Sigmoid colon (tissue), 7 donors: ENCODE data around the gene GBF1. TPM values are rescaled to one million over a fixed set of nuclear protein-coding genes. Genes with fewer than 3 reads are reported as not detected.

Source experiments
- DNase-seq: peaks from one replicate; pipeline ENCODE4 v3.0.0-alpha.2; 2019
- H3K27ac ChIP-seq, 4 donors: fragments of 200-600 bp; sonication (generic); one replicate each; pipeline ENCODE4 v1.5.1; 2016 to 2019; ENCODE audit warnings: mild to moderate bottlenecking in 1 of 4
- H3K27me3 ChIP-seq, 3 donors: fragments of 200-600 bp; sonication (generic); one replicate each; pipeline ENCODE4 v1.5.1; 2019; ENCODE audit warnings: mild to moderate bottlenecking in 1 of 3
- H3K36me3 ChIP-seq, 4 donors: fragments of 200-600 bp; sonication (generic); one replicate each; pipeline ENCODE4 v1.5.1; 2016 to 2019
- H3K4me1 ChIP-seq, 4 donors: fragments of 200-600 bp; sonication (generic); one replicate each; pipeline ENCODE4 v1.5.1; 2017 to 2019
- H3K4me3 ChIP-seq, 4 donors: fragments of 200-600 bp; sonication (generic); one replicate each; pipeline ENCODE4 v1.5.1; 2017 to 2019; ENCODE audit warnings: mild to moderate bottlenecking in 2 of 4, moderate library complexity in 1 of 4
- H3K9me3 ChIP-seq, 4 donors: fragments of 200-600 bp in 3 of 4; sonication (generic) in 3 of 4; one replicate each; pipeline versions ENCODE4 v1.5.1 to v1.6.1; 2013 to 2019
- CTCF ChIP-seq, 4 experiments: fragments of 450-650 bp in 3 of 4; fragments of 200-600 bp in 1 of 4; IDR thresholded peaks; one replicate each; pipeline ENCODE4 v1.5.1; 2016 to 2019; ENCODE audit warnings: antibody characterized with exemption in 4 of 4, mild to moderate bottlenecking in 3 of 4, moderate library complexity in 2 of 4
- EP300 ChIP-seq, 4 donors: sonication (generic); formaldehyde crosslinking; IDR thresholded peaks; one replicate each; pipeline ENCODE4 v1.6.1; 2017; ENCODE audit warnings: antibody characterized with exemption in 4 of 4
- POLR2A ChIP-seq, 2 donors: fragments of 450-650 bp; IDR thresholded peaks; one replicate each; pipeline ENCODE4 v1.6.1; 2016; ENCODE audit warnings: antibody characterized with exemption in 2 of 2, mild to moderate bottlenecking in 2 of 2, moderate library complexity in 2 of 2
- POLR2AphosphoS5 ChIP-seq, 4 donors: sonication (generic); formaldehyde crosslinking; IDR thresholded peaks; one replicate each; pipeline ENCODE4 v1.6.1; 2017; ENCODE audit warnings: antibody characterized with exemption in 4 of 4
- WGBS, 2 donors: extraction: QIAGEN DNeasy Blood & Tissue Kit; methylation state at CpG; one replicate each; pipeline ENCODE4 v1.1.7; 2013; 5-methylcytosine and 5-hydroxymethylcytosine counted together
- intact Hi-C: fragments of 100-400 bp; cut with DNase I; formaldehyde crosslinking; loops from one replicate; pipeline ENCODE4 v1.15.1; 2023
- polyA plus RNA-seq, 3 donors: library from polyadenylated mRNA; stranded (reverse); fragments of 200-250 nt; gene quantifications; one replicate each; pipeline ENCODE4 v1.2.3, GENCODE V29; 2013
- total RNA-seq, 4 donors: library from RNA; depleted of rRNA; stranded (reverse); fragments of >200 nt; gene quantifications; one replicate each; pipeline ENCODE4 v1.1.0, GENCODE V29; 2016
- donor health status: healthy with polysubstance abuse.
- donor health status: Bipolar disorder and iron deficiency.
- donor health status: healthy.

Gene GBF1
- total and polyA plus RNA-seq, 7 donors = 8.4 to 38.2 (median 18.5) TPM

DNA sequence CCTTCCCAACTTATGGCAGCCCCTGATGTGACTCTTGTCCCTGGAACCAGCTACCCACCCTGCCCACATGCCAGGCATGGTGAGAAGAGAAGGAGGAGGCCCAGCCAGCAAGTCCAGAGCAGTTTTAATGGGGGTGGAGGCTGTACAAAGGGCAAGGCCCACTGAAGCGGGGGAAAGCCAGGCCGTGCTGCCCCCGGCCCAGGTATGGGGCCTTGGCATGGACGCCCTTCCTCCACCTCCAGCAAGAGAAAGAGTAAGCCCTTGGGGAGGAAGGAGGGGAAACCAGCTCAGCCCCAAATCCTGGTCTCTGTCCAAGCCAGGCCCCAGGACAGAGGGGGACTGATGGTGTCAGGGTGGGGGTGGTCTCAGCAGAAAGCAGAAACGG, 157.2 kb downstream of the GBF1 start:
- Histone ChIP-seq H3K9me3 (no peaks in the 10 kb centered on the region), H3K27ac (peak overlapping the region; percentile 95 to 99 (median 98)), H3K4me3 (no peak overlapping the region), H3K4me1 (peaks cover 0 to 95% (median 84%) of the 10 kb centered on the region in 4 donors), H3K36me3 (peaks cover 34 to 61% (median 43%) of the 10 kb centered on the region in 4 donors), H3K27me3 (no peaks in the 10 kb centered on the region)
- 87 to 92% methylated on average over 5 of the region's 5 CpGs for WGBS, 2 donors
- DNase-seq = no peak
- TF ChIP-seq POLR2AphosphoS5 (IDR thresholded peaks at IDR 0.05) (peak in 1 of 4 donors; percentile 2), POLR2A (IDR thresholded peaks at IDR 0.05) (no peak)
- intact Hi-C loops = no loop called here

GRCh38 chr10:102403115-102403514, 157.8 kb downstream of the GBF1 start:
- WGBS, 2 donors = 89 to 90% methylated on average over 13 of the region's 13 CpGs
- H3K4me1 ChIP-seq = peaks cover 0 to 89% (median 80%) of the 10 kb centered on the region in 4 donors
- peaks cover 33 to 55% (median 38%) of the 10 kb centered on the region in 4 donors for H3K36me3 ChIP-seq
- TF ChIP-seq POLR2A (IDR thresholded peaks at IDR 0.05) = no peak
- TF ChIP-seq POLR2AphosphoS5 (IDR thresholded peaks at IDR 0.05) = peak in 2 of 4 donors; percentile 5 to 40
- H3K4me3 ChIP-seq = no peak overlapping the region
- H3K9me3 ChIP-seq = no peaks in the 10 kb centered on the region
- no peak for DNase-seq
- no peaks in the 10 kb centered on the region for H3K27me3 ChIP-seq
- H3K27ac ChIP-seq = peak overlapping the region; percentile 95 to 99 (median 98)
- intact Hi-C loops = no loop called here

- peaks cover 0 to 4% (median 0%) of the 10 kb centered on the region in 3 donors for H3K27me3 ChIP-seq
- H3K36me3 ChIP-seq = peaks cover 31 to 48% (median 36%) of the 10 kb centered on the region in 4 donors
- H3K27ac ChIP-seq = peak overlapping the region; percentile 95 to 99 (median 98)
- peaks cover 0 to 79% (median 71%) of the 10 kb centered on the region in 4 donors for H3K4me1 ChIP-seq
- DNase-seq = no peak
- H3K4me3 ChIP-seq = no peak overlapping the region
- TF ChIP-seq CTCF (IDR thresholded peaks at IDR 0.05) (no peak), POLR2A (IDR thresholded peaks at IDR 0.05) (no peak), POLR2AphosphoS5 (IDR thresholded peaks at IDR 0.05) (peak in 2 of 4 donors; percentile 3 to 26), EP300 (IDR thresholded peaks at IDR 0.05) (no peak)
- intact Hi-C loops = no loop called here
- WGBS, 2 donors = 87 to 90% methylated on average over 17 of the region's 17 CpGs
- no peaks in the 10 kb centered on the region for H3K9me3 ChIP-seq
Observed at GRCh38 chr10:102404361-102405107, 159.2 kb downstream of the GBF1 start.

GRCh38 chr10:102405108-102405571, 159.8 kb downstream of the GBF1 start:
- H3K4me3 ChIP-seq = no peak overlapping the region
- no peak for TF ChIP-seq CTCF (IDR thresholded peaks at IDR 0.05)
- no peak for TF ChIP-seq EP300 (IDR thresholded peaks at IDR 0.05)
- no peak for TF ChIP-seq POLR2AphosphoS5 (IDR thresholded peaks at IDR 0.05)
- no peak for TF ChIP-seq POLR2A (IDR thresholded peaks at IDR 0.05)
- no peak for DNase-seq
- H3K9me3 ChIP-seq = no peaks in the 10 kb centered on the region
- H3K36me3 ChIP-seq = peaks cover 28 to 46% (median 35%) of the 10 kb centered on the region in 4 donors
- H3K4me1 ChIP-seq = peaks cover 0 to 79% (median 72%) of the 10 kb centered on the region in 4 donors
- peaks cover 0 to 7% (median 0%) of the 10 kb centered on the region in 3 donors for H3K27me3 ChIP-seq
- intact Hi-C loops = no loop called here
- peak overlapping the region; percentile 84 to 99 (median 98) for H3K27ac ChIP-seq
- WGBS, 2 donors = 81 to 89% methylated on average over 19 of the region's 19 CpGs

- H3K36me3 ChIP-seq = peaks cover 25 to 41% (median 31%) of the 10 kb centered on the region in 4 donors
- no peak overlapping the region for H3K4me3 ChIP-seq
- WGBS, 2 donors = 66 to 72% methylated on average over 6 of the region's 6 CpGs
- H3K4me1 ChIP-seq = peaks cover 0 to 81% (median 73%) of the 10 kb centered on the region in 4 donors
- TF ChIP-seq CTCF (IDR thresholded peaks at IDR 0.05) (no peak), POLR2AphosphoS5 (IDR thresholded peaks at IDR 0.05) (peak in 1 of 4 donors; percentile 26)
- no peaks in the 10 kb centered on the region for H3K9me3 ChIP-seq
- no peak for DNase-seq
- peak overlapping the region; percentile 84 to 99 (median 98) for H3K27ac ChIP-seq
- intact Hi-C loops = no loop called here
- peaks cover 0 to 12% (median 3%) of the 10 kb centered on the region in 3 donors for H3K27me3 ChIP-seq
Observed at GRCh38 chr10:102405632-102406031, 160.3 kb downstream of the GBF1 start.
